ENCODE data around the gene SEMA5B. TPM values are rescaled to one million over a fixed set of nuclear protein-coding genes. Genes with fewer than 3 reads are reported as not detected.

SEMA5B gene
- total and polyA plus RNA-seq, 12 donors, result 1.3 to 12.7 (median 7.4) TPM

DNA sequence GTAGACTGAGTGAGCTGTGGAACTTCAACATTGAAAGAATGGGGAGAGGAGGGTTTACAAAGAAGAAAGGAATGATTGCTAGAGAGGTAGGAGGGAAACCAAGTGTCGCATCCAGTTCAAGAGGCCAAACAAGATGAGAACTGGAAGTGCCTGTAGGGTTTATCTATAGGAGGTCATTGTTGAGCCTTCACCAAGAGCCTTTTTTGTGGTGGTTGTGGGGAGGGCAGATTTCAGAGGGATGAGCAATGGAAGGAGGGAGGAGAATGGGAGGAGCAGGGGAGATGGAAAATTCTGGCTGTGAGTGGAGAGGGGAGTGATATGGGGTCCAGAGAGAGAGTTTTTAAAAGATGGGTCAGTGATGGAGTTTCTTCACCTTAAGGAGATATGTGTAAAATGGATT lies 47.8 kb upstream of the SEMA5B start:
- H3K4me1 ChIP-seq, result peaks cover 14 to 55% (median 41%) of the 10 kb centered on the region in 9 donors
- TF ChIP-seq, protein P1, sequence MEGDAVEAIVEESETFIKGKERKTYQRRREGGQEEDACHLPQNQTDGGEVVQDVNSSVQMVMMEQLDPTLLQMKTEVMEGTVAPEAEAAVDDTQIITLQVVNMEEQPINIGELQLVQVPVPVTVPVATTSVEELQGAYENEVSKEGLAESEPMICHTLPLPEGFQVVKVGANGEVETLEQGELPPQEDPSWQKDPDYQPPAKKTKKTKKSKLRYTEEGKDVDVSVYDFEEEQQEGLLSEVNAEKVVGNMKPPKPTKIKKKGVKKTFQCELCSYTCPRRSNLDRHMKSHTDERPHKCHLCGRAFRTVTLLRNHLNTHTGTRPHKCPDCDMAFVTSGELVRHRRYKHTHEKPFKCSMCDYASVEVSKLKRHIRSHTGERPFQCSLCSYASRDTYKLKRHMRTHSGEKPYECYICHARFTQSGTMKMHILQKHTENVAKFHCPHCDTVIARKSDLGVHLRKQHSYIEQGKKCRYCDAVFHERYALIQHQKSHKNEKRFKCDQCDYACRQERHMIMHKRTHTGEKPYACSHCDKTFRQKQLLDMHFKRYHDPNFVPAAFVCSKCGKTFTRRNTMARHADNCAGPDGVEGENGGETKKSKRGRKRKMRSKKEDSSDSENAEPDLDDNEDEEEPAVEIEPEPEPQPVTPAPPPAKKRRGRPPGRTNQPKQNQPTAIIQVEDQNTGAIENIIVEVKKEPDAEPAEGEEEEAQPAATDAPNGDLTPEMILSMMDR (IDR thresholded peaks at IDR 0.05), result no peak
- H3K27ac ChIP-seq, result peak overlapping the region in 1 of 10 donors; percentile 81
- intact Hi-C loops (cut with DNase I), result no loop called here
- H3K27me3 ChIP-seq, result no peaks in the 10 kb centered on the region
- no peaks in the 10 kb centered on the region for H3K9me3 ChIP-seq
- no peak overlapping the region for H3K4me3 ChIP-seq
- H3K36me3 ChIP-seq, result no peaks in the 10 kb centered on the region
- DNase-seq, result no peak
- 92 to 100% methylated on average over 1 of the region's 1 CpG for WGBS, 2 donors
- ATAC-seq, result no peak

DNA sequence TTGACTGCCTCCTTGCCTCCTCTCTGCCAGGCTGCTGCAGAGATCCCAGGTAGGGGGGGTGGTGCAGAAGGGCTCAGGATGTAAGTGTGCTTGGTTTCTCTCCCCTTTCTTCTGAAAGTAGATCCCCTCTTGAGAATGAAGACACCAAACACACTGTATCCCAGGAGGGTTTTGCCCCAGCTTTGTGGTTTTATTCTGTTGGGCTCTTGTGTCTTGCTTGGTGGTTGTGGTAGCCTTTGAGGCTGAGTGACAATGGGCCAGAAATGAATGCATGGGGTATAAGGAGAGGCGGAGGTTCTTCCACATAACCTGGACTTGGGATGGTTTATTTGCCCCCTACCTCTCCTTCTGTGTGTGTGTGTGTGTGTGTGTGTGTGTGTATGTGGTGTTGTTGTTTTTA lies 45.0 kb upstream of the SEMA5B start:
- Histone ChIP-seq H3K4me3 (no peak overlapping the region), H3K4me1 (peaks cover 16 to 62% (median 49%) of the 10 kb centered on the region in 9 donors), H3K9me3 (no peaks in the 10 kb centered on the region), H3K27me3 (no peaks in the 10 kb centered on the region), H3K27ac (no peak overlapping the region), H3K36me3 (no peaks in the 10 kb centered on the region)
- ATAC-seq (no peak), DNase-seq (no peak)
- TF ChIP-seq, protein P1 (IDR thresholded peaks at IDR 0.05), result no peak
- intact Hi-C loops (cut with DNase I), result no loop called here
- WGBS, 2 donors, result 95 to 100% methylated on average over 1 of the region's 1 CpG

DNA sequence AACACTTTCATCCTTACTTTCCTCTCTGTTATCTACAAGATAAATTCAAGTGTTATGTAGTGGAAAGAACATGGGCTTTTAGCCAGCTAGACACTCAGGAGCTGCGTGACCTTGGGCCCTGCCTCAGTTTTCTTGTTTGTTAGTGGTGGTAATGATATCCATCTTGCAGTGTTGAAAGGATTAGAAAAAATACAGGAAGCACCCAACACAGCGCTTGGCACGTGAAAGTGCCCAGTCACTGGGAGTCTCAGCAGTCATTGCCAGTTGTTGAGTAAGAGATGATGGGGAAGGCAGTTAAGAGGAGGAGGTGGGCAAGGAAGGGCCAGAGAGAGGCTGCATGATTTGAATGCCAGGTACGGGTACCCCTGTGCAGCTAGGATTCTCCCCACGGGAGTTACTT lies 44.6 kb upstream of the SEMA5B start:
- no peak for DNase-seq
- TF ChIP-seq, protein P1 (IDR thresholded peaks at IDR 0.05), result no peak
- whole genome bisulfite sequencing, 2 donors, result 72 to 73% methylated on average over 5 of the region's 5 CpGs
- H3K27me3 ChIP-seq, result no peaks in the 10 kb centered on the region
- intact Hi-C loops (cut with DNase I), result no loop called here
- no peak overlapping the region for H3K27ac ChIP-seq
- no peak for ATAC-seq
- H3K4me1 ChIP-seq, result peaks cover 16 to 59% (median 50%) of the 10 kb centered on the region in 9 donors
- no peak overlapping the region for H3K4me3 ChIP-seq
- H3K36me3 ChIP-seq, result no peaks in the 10 kb centered on the region
- no peaks in the 10 kb centered on the region for H3K9me3 ChIP-seq

DNA sequence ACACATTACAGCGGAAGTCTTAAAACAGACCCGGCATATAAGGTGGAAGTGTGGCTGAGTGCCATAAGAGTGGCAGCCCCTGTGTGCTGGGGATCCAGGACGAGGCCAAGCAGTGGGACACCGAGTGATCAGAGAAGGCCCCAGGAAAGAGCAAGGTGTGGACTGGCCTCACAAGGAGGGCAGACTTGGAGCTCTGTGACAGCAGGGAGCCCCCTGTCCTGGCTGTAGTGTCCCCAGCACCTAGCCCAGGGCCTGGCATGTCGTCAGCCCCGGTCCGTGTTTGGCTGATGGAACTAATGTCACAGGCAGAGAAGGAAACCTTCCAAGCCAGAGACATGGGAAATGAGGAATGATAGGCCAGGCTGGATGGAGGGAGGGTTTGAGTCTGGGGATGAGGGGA lies 44.0 kb upstream of the SEMA5B start:
- Histone ChIP-seq H3K27me3 (no peaks in the 10 kb centered on the region), H3K27ac (peak overlapping the region in 2 of 10 donors; percentile 28 to 48), H3K4me3 (no peak overlapping the region), H3K36me3 (no peaks in the 10 kb centered on the region), H3K9me3 (no peaks in the 10 kb centered on the region), H3K4me1 (peaks cover 10 to 56% (median 45%) of the 10 kb centered on the region in 9 donors)
- WGBS, 2 donors, result 58 to 65% methylated on average over 7 of the region's 7 CpGs
- intact Hi-C loops (cut with DNase I), result no loop called here
- TF ChIP-seq, protein P1 (IDR thresholded peaks at IDR 0.05), result no peak
- no peak for DNase-seq
- no peak for ATAC-seq
